CD1c-positive myeloid dendritic cell (primary cell): ENCODE measurements around the gene CCZ1.
A peak's percentile ranks its signal among the peaks of the same experiment; 100 is the strongest.
"Not testable (repeated sequence)": the region's sequence is repeated elsewhere in the genome, so short reads cannot be mapped to it uniquely, and the experiment has no call there.

ENCODE experiments used
- DNase-seq: peaks from one replicate; pipeline ENCODE4 v3.0.0-alpha.2; 2016; ENCODE audit errors: extremely low spot score

The CCZ1 gene

GRCh38 chr7:5898480-5899224, at the start of gene CCZ1:
Gene CCZ1 (plus strand): TSS chr7:5898733. CDS start chr7:5898800, 67 bp downstream.
- DNase-seq, result peak; percentile 25

- DNase-seq, result no peak
Observed at GRCh38 chr7:5850944-5851343, 47.6 kb upstream of the CCZ1 start.

- no peak for DNase-seq
Observed at GRCh38 chr7:5854738-5855137, 43.8 kb upstream of the CCZ1 start.

- not testable (repeated sequence) for DNase-seq
Observed at GRCh38 chr7:5857041-5857575, 41.4 kb upstream of the CCZ1 start.

GRCh38 chr7:5858494-5858893, 40.0 kb upstream of the CCZ1 start:
- DNase-seq, result not testable (repeated sequence)

- not testable (repeated sequence) for DNase-seq
Observed at GRCh38 chr7:5861281-5861680, 37.3 kb upstream of the CCZ1 start.

GRCh38 chr7:5862753-5863366, 35.7 kb upstream of the CCZ1 start:
- DNase-seq, result not testable (repeated sequence)

GRCh38 chr7:5865279-5865931, 33.1 kb upstream of the CCZ1 start:
- peak; percentile 41 for DNase-seq

GRCh38 chr7:5867060-5867459, 31.5 kb upstream of the CCZ1 start:
- no peak for DNase-seq

- DNase-seq, result not testable (repeated sequence)
Observed at GRCh38 chr7:5868928-5869341, 29.6 kb upstream of the CCZ1 start.

- no peak for DNase-seq
Observed at GRCh38 chr7:5869691-5870090, 28.8 kb upstream of the CCZ1 start.

GRCh38 chr7:5870311-5870710, 28.2 kb upstream of the CCZ1 start:
- DNase-seq, result no peak

- no peak for DNase-seq
Observed at GRCh38 chr7:5872326-5872725, 26.2 kb upstream of the CCZ1 start.

- not testable (repeated sequence) for DNase-seq
Observed at GRCh38 chr7:5879591-5879990, 18.9 kb upstream of the CCZ1 start.

GRCh38 chr7:5880106-5880505, 18.4 kb upstream of the CCZ1 start:
- not testable (repeated sequence) for DNase-seq

GRCh38 chr7:5884431-5884830, 14.1 kb upstream of the CCZ1 start:
- DNase-seq, result not testable (repeated sequence)

- DNase-seq, result not testable (repeated sequence)
Observed at GRCh38 chr7:5888021-5888420, 10.5 kb upstream of the CCZ1 start.

GRCh38 chr7:5890244-5890643, 8.3 kb upstream of the CCZ1 start:
- not testable (repeated sequence) for DNase-seq

GRCh38 chr7:5892498-5892897, 6.0 kb upstream of the CCZ1 start:
- DNase-seq, result no peak

GRCh38 chr7:5897369-5897919, 1.1 kb upstream of the CCZ1 start:
- not testable (repeated sequence) for DNase-seq

- not testable (repeated sequence) for DNase-seq
Observed at GRCh38 chr7:5903002-5903401, 4.5 kb downstream of the CCZ1 start.

GRCh38 chr7:5904726-5905125, 6.2 kb downstream of the CCZ1 start:
- DNase-seq, result not testable (repeated sequence)
